ENCODE results near the gene TSHZ2. TPM values are rescaled to one million over a fixed set of nuclear protein-coding genes. Genes with fewer than 3 reads are reported as not detected.

TSHZ2 gene
- total RNA-seq, 1 experiment from 2014 or later: 0.07 TPM

DNA sequence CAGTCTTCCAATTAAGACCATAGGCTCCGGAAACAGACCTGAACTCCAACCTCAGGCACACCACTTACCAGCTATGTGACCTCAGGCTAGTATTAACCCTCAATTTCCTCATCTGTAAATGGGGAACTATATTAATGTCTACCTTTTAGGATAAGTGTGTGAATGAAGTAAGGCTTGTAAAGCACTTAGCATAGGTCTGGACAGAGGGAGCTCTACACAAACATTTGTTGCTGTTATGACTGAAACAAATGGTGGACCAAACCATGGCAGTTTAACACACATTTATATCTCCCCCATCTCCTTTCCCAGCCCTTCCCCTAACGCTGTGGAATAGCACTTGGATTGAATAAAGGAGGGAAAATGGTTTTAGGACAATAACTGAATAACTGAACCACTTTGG is 48.7 kb downstream of the TSHZ2 start:
- Histone ChIP-seq H2BK20ac (ENCODE audit: low read depth, low read length, poor library complexity, severe bottlenecking) (no peak overlapping the region), H3T11ph (ENCODE audit: low read length) (no peak overlapping the region), H2BK15ac (ENCODE audit: low read depth, low read length) (no peak overlapping the region), H2AFZ (ENCODE audit: low read length) (no peak overlapping the region), H3K79me2 (ENCODE audit: insufficient read depth, low read length) (no peaks in the 10 kb centered on the region), H3K4me1 (ENCODE audit: insufficient read depth, low read length) (no peaks in the 10 kb centered on the region), H3K9me3 (ENCODE audit: control insufficient read depth, low read depth, low read length) (no peaks in the 10 kb centered on the region), H3K27me3 (ENCODE audit: insufficient read depth, low read length) (no peaks in the 10 kb centered on the region), H2BK120ac (ENCODE audit: low read depth, low read length, poor library complexity, severe bottlenecking) (no peak overlapping the region), H3K4me2 (ENCODE audit: insufficient read depth, insufficient read length, low read length) (no peak overlapping the region), H3K23ac (ENCODE audit: insufficient read length, low read depth, low read length) (no peak overlapping the region), H3K56ac (ENCODE audit: insufficient read length, low read depth, low read length) (no peak overlapping the region), H4K5ac (ENCODE audit: insufficient read length, low read depth, low read length) (no peak overlapping the region), H2BK12ac (ENCODE audit: insufficient read length, low read depth, low read length) (no peak overlapping the region), H3K4ac (ENCODE audit: low read depth, low read length) (no peak overlapping the region), H3K27ac (ENCODE audit: insufficient read length, low read depth, low read length) (no peak overlapping the region), H4K91ac (ENCODE audit: insufficient read length, low read depth, low read length) (no peak overlapping the region), H3K18ac (ENCODE audit: insufficient read length, low read depth, low read length) (no peak overlapping the region), H3K79me1 (ENCODE audit: insufficient read depth, low read depth, low read length, poor library complexity, severe bottlenecking) (no peaks in the 10 kb centered on the region), H3K23me2 (ENCODE audit: insufficient read length, low read depth, low read length, poor library complexity, severe bottlenecking) (no peaks in the 10 kb centered on the region), H3K9ac (ENCODE audit: extremely low read depth, insufficient read length, low read length) (no peak overlapping the region), H4K20me1 (ENCODE audit: control insufficient read depth, insufficient read depth, insufficient read length) (no peaks in the 10 kb centered on the region), H2BK5ac (ENCODE audit: insufficient read length, low read length) (no peak overlapping the region), H2AK5ac (ENCODE audit: insufficient read length, low read length) (no peak overlapping the region), H3K14ac (ENCODE audit: insufficient read depth, low read length) (no peak overlapping the region), H4K8ac (replicated peaks; ENCODE audit: insufficient read length, low read depth, low read length) (no peak overlapping the region)
- Mint-ChIP-seq H3K4me1 (no peaks in the 10 kb centered on the region), H3K4me3 (no peak overlapping the region), H3K27ac (no peak overlapping the region), H3K27me3 (ENCODE audit: low read depth) (peaks cover 2% of the 10 kb centered on the region), H3K36me3 (ENCODE audit: insufficient read depth in 1 of 3, low read depth in 3 of 3) (peaks cover 0 to 3% (median 0%) of the 10 kb centered on the region in 3 experiments; a peak in 1 of 7 replicates), H3K9me3 (peaks cover 0 to 3% of the 10 kb centered on the region in 2 experiments; a peak in 2 of 5 replicates)
- TF ChIP-seq, protein P1, sequence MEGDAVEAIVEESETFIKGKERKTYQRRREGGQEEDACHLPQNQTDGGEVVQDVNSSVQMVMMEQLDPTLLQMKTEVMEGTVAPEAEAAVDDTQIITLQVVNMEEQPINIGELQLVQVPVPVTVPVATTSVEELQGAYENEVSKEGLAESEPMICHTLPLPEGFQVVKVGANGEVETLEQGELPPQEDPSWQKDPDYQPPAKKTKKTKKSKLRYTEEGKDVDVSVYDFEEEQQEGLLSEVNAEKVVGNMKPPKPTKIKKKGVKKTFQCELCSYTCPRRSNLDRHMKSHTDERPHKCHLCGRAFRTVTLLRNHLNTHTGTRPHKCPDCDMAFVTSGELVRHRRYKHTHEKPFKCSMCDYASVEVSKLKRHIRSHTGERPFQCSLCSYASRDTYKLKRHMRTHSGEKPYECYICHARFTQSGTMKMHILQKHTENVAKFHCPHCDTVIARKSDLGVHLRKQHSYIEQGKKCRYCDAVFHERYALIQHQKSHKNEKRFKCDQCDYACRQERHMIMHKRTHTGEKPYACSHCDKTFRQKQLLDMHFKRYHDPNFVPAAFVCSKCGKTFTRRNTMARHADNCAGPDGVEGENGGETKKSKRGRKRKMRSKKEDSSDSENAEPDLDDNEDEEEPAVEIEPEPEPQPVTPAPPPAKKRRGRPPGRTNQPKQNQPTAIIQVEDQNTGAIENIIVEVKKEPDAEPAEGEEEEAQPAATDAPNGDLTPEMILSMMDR (conservative IDR thresholded peaks at IDR 0.05): no peak
- DNase-seq: no peak
- WGBS (ENCODE audit: extremely low coverage, insufficient read length, low lambda C conversion rate): no CpG with 5 or more reads among the region's 2 CpGs

Measured in H9 (cell line).